Measurements from ENCODE around the gene GPC5.

- TF ChIP-seq CTCF (IDR thresholded peaks at IDR 0.05), result no peak
- no peak for TF ChIP-seq NFE2L2 (conservative IDR thresholded peaks at IDR 0.05; ENCODE audit: low read length)
- no peak for TF ChIP-seq MAZ (IDR thresholded peaks at IDR 0.05; ENCODE audit: borderline replicate concordance, low read depth, low read length)
- TF ChIP-seq CEBPB (IDR thresholded peaks at IDR 0.05), result no peak
- TF ChIP-seq POLR2A (IDR thresholded peaks at IDR 0.05; ENCODE audit: low read length), result no peak
- TF ChIP-seq ZC3H11A (IDR thresholded peaks at IDR 0.05), result no peak
- no peak for TF ChIP-seq HOXA7 (CRISPR knock-in tag; IDR thresholded peaks at IDR 0.05)
- TF ChIP-seq CHD2 (IDR thresholded peaks at IDR 0.05; ENCODE audit: low read length, partially characterized antibody), result no peak
- TF ChIP-seq RAD21 (conservative IDR thresholded peaks at IDR 0.05 in 1 of 2, IDR thresholded peaks at IDR 0.05 in 1 of 2), result no peak
- no peak for TF ChIP-seq MAX (IDR thresholded peaks at IDR 0.05)
Measured at GRCh38 chr13:91593456-91593855, 195.0 kb downstream of the GPC5 start.

Measured in A549 (cell line).